Measurements from ENCODE around the gene ADAMTS8. TPM values are rescaled to one million over a fixed set of nuclear protein-coding genes. Genes with fewer than 3 reads are reported as not detected.
A peak's percentile ranks its signal among the peaks of the same experiment; 100 is the strongest.

The ADAMTS8 gene
- total RNA-seq, 1 experiment from 2014 or later, result 0.05 TPM

DNA sequence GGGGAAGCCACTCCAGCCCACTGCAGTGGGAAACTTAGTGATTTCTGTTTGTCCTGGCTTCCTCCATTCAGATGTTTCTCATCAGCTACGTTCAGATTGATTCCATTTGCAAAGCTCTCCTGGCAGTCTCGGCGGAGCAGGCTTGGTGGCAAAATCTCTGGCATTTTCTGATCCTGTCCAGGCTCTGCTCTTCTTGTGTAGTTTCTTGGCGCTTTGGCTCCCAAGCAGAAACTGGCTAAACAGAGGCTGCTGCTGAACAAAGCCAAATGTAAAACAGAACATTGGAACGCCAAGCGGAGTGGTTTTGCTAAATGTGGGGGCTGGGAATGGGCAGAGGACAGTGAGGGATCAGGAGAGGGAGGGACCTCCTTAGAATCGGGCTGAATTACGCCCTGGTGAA lies 36.7 kb downstream of the ADAMTS8 start:
- in situ Hi-C loops (cut with HindIII; ENCODE audit: low pct_unique_long_range_greater_than_20kb, low sequenced_read_pairs), result no loop called here

DNA sequence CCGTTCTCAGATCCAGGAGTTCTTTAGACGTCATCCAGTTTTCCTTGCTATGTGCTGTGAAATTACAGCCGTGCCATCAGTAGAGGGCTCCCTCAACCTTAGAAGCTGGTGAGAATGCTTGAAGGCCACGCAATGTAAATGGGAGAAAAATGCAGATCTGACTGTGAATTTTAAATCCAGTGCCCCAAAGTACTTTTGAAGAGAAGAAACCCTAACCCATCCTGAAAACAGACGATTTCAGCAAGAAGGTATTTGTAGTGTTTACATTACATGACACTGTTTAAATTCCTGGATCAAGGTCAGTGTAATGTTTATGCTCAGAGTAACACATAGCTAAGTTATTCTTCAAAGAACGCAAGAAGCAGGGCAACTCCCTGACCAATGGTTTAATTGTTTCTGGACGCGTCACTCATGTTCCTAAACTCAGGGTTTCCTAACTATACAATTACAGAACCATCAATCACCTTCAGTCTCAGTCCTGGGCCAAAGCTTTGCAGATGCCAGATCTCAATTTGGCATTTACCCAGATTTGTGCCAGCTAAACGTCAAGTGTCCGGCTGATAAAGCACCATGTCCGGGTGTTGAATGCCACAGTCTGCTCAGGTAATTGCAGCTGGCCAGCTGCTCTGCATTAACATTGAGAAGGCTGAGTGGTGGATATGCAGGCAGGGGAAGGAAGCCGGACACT lies 38.2 kb downstream of the ADAMTS8 start:
- DNase-seq (ENCODE audit: low read depth, low spot score), result peak; percentile 53
- in situ Hi-C loops (cut with HindIII; ENCODE audit: low pct_unique_long_range_greater_than_20kb, low sequenced_read_pairs), result no loop called here

More for the DNA sequence above, 36.7 kb downstream of the ADAMTS8 start:
- no peak for DNase-seq (ENCODE audit: low read depth, low spot score)

- in situ Hi-C loops (cut with HindIII; ENCODE audit: low pct_unique_long_range_greater_than_20kb, low sequenced_read_pairs), result no loop called here
- DNase-seq (ENCODE audit: low read depth, low spot score), result no peak
Observed at GRCh38 chr11:130389335-130389935, 39.0 kb downstream of the ADAMTS8 start.

- DNase-seq (ENCODE audit: low read depth, low spot score), result no peak
- in situ Hi-C loops (cut with HindIII; ENCODE audit: low pct_unique_long_range_greater_than_20kb, low sequenced_read_pairs), result no loop called here
Observed at GRCh38 chr11:130388607-130389205, 39.7 kb downstream of the ADAMTS8 start.

- no peak for DNase-seq (ENCODE audit: low read depth, low spot score)
- in situ Hi-C loops (cut with HindIII; ENCODE audit: low pct_unique_long_range_greater_than_20kb, low sequenced_read_pairs), result no loop called here
Observed at GRCh38 chr11:130386056-130386455, 42.4 kb downstream of the ADAMTS8 start.

- in situ Hi-C loops (cut with HindIII; ENCODE audit: low pct_unique_long_range_greater_than_20kb, low sequenced_read_pairs), result no loop called here
- DNase-seq (ENCODE audit: low read depth, low spot score), result no peak
Observed at GRCh38 chr11:130383344-130384211, 44.8 kb downstream of the ADAMTS8 start.

GRCh38 chr11:130381317-130381716 lies 47.1 kb downstream of the ADAMTS8 start:
- no peak for DNase-seq (ENCODE audit: low read depth, low spot score)
- in situ Hi-C loops (cut with HindIII; ENCODE audit: low pct_unique_long_range_greater_than_20kb, low sequenced_read_pairs), result no loop called here

GRCh38 chr11:130380778-130381177 lies 47.6 kb downstream of the ADAMTS8 start:
- in situ Hi-C loops (cut with HindIII; ENCODE audit: low pct_unique_long_range_greater_than_20kb, low sequenced_read_pairs), result no loop called here

GRCh38 chr11:130379276-130379675 lies 49.1 kb downstream of the ADAMTS8 start:
- in situ Hi-C loops (cut with HindIII; ENCODE audit: low pct_unique_long_range_greater_than_20kb, low sequenced_read_pairs), result no loop called here
- no peak for DNase-seq (ENCODE audit: low read depth, low spot score)

More at GRCh38 chr11:130380778-130381177, 47.6 kb downstream of the ADAMTS8 start:
- no peak for DNase-seq (ENCODE audit: low read depth, low spot score)

DNA sequence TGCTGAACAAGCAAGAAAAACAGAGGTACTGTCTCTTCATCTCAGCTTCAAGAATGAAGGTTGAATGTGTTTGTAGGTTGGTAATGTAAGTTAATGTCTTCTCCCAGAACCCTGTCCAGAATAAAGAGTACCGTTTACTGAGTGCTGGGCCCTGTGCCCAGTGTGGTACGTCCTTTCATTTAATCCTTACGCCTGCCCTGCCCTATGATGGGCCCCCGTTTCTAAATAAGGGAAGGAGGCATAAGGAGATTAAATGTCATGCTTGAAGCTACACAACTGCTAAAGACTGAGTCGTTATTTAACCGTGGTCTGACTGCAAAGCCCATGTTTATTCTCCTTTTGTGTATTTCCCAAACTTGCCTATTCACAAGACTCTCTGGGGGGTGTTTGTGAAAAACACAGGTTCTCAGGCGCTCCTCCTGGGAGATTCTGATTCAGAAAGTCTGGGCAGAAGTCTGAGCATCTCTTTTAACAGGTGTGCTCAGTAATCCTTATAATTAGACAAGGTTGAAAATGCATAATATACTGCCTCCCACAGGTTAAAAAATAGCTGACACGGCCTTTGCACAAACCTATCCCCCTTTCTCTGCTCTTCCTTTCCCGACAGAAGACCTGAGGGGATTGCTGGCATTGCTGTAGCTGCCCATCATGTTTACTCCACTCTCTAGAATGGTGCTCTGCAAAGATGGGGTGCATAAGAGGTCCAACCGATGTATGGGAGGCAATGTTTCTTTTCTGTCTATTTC lies 57.4 kb downstream of the ADAMTS8 start:
- DNase-seq (ENCODE audit: low read depth, low spot score), result no peak
- in situ Hi-C loops (cut with HindIII; ENCODE audit: low pct_unique_long_range_greater_than_20kb, low sequenced_read_pairs), result no loop called here

- DNase-seq (ENCODE audit: low read depth, low spot score), result peak; percentile 78
- in situ Hi-C loops (cut with HindIII; ENCODE audit: low pct_unique_long_range_greater_than_20kb, low sequenced_read_pairs), result no loop called here
Observed at GRCh38 chr11:130369713-130370112, 58.7 kb downstream of the ADAMTS8 start.

GRCh38 chr11:130369141-130369691 lies 59.2 kb downstream of the ADAMTS8 start:
- DNase-seq (ENCODE audit: low read depth, low spot score), result no peak
- in situ Hi-C loops (cut with HindIII; ENCODE audit: low pct_unique_long_range_greater_than_20kb, low sequenced_read_pairs), result no loop called here

GRCh38 chr11:130359419-130359818 lies 69.0 kb downstream of the ADAMTS8 start:
- in situ Hi-C loops (cut with HindIII; ENCODE audit: low pct_unique_long_range_greater_than_20kb, low sequenced_read_pairs), result no loop called here
- no peak for DNase-seq (ENCODE audit: low read depth, low spot score)

DNA sequence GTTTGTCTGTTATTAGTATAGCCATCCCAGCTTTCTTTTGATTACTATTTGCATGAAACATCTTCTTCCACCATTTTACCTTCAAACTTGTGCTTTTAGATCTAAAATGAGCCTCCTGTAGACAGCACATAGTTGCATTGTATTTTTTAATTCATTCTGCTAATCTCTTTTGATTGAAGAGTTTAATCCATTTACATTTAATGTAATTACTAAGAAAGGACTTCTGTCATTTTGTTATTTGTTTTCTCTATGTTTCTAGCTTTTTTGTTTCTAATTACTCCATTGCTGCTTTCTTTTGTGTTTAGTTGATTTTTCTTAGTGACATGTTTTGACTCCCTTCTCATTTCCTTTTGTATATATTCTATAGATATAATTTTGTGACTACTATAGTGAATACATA lies 70.0 kb downstream of the ADAMTS8 start:
- no peak for DNase-seq (ENCODE audit: low read depth, low spot score)
- in situ Hi-C loops (cut with HindIII; ENCODE audit: low pct_unique_long_range_greater_than_20kb, low sequenced_read_pairs), result no loop called here

Data from SK-MEL-5 (cell line).